AG04449 (cell line): ENCODE data around the gene USP17L18.
"Not testable (repeated sequence)": the region's sequence is repeated elsewhere in the genome, so short reads cannot be mapped to it uniquely, and the experiment has no call there.

ENCODE experiments used
- CTCF ChIA-PET: fragments of 350-600 bp; formaldehyde crosslinking; extraction: SDS; loops from one replicate; lab custom pipeline; 2021; ENCODE audit warnings: antibody characterized with exemption; lab: Yijun Ruan, JAX
- POLR2A ChIA-PET: fragments of 400-600, 350-600 bp; formaldehyde crosslinking; extraction: SDS; loops from one replicate; lab custom pipeline; 2020; ENCODE audit warnings: antibody characterized with exemption, inconsistent platforms; lab: Yijun Ruan, JAX
- DNase-seq: peaks from one replicate; pipeline ENCODE4 v3.0.0-alpha.2; 2010; ENCODE audit warnings: low read depth, low spot score
- H3K4me3 ChIP-seq: 2 replicates; pipeline ENCODE4 v1.5.1; 2011; ENCODE audit warnings: low read depth, mild to moderate bottlenecking, control low read depth, low read length

Gene USP17L18

GRCh38 chr4:9247953-9248680 lies at the start of gene USP17L18:
Gene USP17L18 (plus strand): TSS chr4:9248630. CDS start chr4:9248630, 0 bp downstream.
- CTCF ChIA-PET, POLR2A ChIA-PET, DNase-seq: not testable (repeated sequence)

DNA sequence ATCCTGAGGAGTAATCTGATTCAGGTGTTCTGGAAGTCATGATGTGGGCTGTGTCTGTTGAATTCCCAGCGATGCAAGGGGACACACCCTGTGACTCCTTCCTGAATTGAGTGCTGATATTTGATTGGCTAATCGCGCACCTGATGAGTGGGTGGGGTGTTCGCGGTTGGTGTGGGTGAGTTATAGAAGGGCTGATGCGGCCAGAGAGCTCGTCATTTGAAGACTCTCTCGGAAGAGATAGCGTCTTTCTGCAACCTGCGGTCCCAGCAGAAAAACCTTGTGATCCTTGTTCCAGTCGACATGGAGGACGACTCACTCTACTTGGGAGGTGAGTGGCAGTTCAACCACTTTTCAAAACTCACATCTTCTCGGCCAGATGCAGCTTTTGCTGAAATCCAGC lies 38.1 kb upstream of the USP17L18 start, which contains the start of gene USP17L10:
Gene USP17L10 (plus strand): TSS at position 301 of the 400 bp plus-strand sequence. CDS start 0 bp downstream, at position 301.
- CTCF ChIA-PET, POLR2A ChIA-PET, DNase-seq: not testable (repeated sequence)

More at GRCh38 chr4:9247953-9248680, at the start of gene USP17L18:
- H3K4me3 ChIP-seq: not testable (repeated sequence)

DNA sequence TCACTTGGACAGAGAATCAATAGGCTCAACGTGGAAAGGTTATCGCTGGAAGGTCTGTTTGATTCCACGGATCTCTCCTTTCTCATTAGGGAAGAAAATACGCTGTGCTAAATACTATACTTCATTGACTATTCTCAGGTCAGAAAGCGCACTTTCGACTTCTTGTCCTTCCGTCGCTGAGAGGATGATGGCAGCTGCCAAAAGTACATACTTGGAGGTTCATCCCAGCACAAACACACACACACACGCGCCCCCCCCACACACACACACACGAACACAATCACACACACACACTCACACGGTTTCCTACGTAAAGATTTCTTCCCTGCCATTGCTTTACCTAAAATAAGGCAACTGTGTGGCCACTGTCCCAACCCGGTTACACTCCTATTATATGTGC lies 33.7 kb upstream of the USP17L18 start:
- CTCF ChIA-PET: not testable (repeated sequence)

More for the DNA sequence above, 38.1 kb upstream of the USP17L18 start, which contains the start of gene USP17L10:
- H3K4me3 ChIP-seq: not testable (repeated sequence)

GRCh38 chr4:9215105-9215504 lies 33.3 kb upstream of the USP17L18 start, which contains the start of gene USP17L11:
Gene USP17L11 (plus strand): TSS chr4:9215405. CDS start chr4:9215405, 0 bp downstream.
- DNase-seq, H3K4me3 ChIP-seq, CTCF ChIA-PET, POLR2A ChIA-PET: not testable (repeated sequence)

More for the DNA sequence above, 33.7 kb upstream of the USP17L18 start:
- H3K4me3 ChIP-seq, DNase-seq, POLR2A ChIA-PET: not testable (repeated sequence)

DNA sequence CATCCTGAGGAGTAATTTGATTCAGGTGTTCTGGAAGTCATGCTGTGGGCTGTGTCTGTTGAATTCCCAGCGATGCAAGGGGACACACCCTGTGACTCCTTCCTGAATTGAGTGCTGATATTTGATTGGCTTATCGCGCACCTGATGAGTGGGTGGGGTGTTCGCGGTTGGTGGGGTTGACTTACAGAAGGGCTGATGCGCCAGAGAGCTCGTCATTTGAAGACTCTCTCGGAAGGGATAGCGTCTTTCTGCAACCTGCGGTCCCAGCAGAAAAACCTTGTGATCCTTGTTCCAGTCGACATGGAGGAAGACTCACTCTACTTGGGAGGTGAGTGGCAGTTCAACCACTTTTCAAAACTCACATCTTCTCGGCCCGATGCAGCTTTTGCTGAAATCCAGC lies 28.6 kb upstream of the USP17L18 start, which contains the start of gene USP17L12:
Gene USP17L12 (plus strand): TSS at position 301 of the 400 bp plus-strand sequence. CDS start 0 bp downstream, at position 301.
- not testable (repeated sequence) for DNase-seq

DNA sequence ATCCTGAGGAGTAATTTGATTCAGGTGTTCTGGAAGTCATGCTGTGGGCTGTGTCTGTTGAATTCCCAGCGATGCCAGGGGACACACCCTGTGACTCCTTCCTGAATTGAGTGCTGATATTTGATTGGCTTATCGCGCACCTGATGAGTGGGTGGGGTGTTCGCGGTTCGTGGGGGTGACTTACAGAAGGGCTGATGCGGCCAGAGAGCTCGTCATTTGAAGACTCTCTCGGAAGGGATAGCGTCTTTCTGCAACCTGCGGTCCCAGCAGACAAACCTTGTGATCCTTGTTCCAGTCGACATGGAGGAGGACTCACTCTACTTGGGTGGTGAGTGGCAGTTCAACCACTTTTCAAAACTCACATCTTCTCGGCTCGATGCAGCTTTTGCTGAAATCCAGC lies 23.8 kb upstream of the USP17L18 start, which contains the start of gene USP17L13:
Gene USP17L13 (plus strand): TSS at position 301 of the 400 bp plus-strand sequence. CDS start 0 bp downstream, at position 301.
- CTCF ChIA-PET, DNase-seq, POLR2A ChIA-PET, H3K4me3 ChIP-seq: not testable (repeated sequence)

More for the DNA sequence above, 28.6 kb upstream of the USP17L18 start, which contains the start of gene USP17L12:
- CTCF ChIA-PET, POLR2A ChIA-PET, H3K4me3 ChIP-seq: not testable (repeated sequence)

DNA sequence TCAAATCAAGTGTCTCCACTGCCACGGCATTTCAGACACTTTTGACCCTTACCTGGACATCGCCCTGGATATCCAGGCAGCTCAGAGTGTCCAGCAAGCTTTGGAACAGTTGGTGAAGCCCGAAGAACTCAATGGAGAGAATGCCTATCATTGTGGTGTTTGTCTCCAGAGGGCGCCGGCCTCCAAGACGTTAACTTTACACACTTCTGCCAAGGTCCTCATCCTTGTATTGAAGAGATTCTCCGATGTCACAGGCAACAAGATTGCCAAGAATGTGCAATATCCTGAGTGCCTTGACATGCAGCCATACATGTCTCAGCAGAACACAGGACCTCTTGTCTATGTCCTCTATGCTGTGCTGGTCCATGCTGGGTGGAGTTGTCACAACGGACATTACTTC lies 18.2 kb upstream of the USP17L18 start:
- POLR2A ChIA-PET, DNase-seq, H3K4me3 ChIP-seq, CTCF ChIA-PET: not testable (repeated sequence)

GRCh38 chr4:9234085-9234484 lies 14.3 kb upstream of the USP17L18 start, which contains the start of gene USP17L15:
Gene USP17L15 (plus strand): TSS chr4:9234385. CDS start chr4:9234385, 0 bp downstream.
- CTCF ChIA-PET, POLR2A ChIA-PET, H3K4me3 ChIP-seq, DNase-seq: not testable (repeated sequence)

- POLR2A ChIA-PET, CTCF ChIA-PET, DNase-seq, H3K4me3 ChIP-seq: not testable (repeated sequence)
Measured at GRCh38 chr4:9238461-9238860, 10.0 kb upstream of the USP17L18 start.

DNA sequence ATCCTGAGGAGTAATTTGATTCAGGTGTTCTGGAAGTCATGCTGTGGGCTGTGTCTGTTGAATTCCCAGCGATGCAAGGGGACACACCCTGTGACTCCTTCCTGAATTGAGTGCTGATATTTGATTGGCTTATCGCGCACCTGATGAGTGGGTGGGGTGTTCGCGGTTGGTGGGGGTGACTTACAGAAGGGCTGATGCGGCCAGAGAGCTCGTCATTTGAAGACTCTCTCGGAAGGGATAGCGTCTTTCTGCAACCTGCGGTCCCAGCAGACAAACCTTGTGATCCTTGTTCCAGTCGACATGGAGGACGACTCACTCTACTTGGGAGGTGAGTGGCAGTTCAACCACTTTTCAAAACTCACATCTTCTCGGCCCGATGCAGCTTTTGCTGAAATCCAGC lies 4.9 kb upstream of the USP17L18 start, which contains the start of gene USP17L17:
Gene USP17L17 (plus strand): TSS at position 301 of the 400 bp plus-strand sequence. CDS start 0 bp downstream, at position 301.
- H3K4me3 ChIP-seq, POLR2A ChIA-PET, DNase-seq, CTCF ChIA-PET: not testable (repeated sequence)

- CTCF ChIA-PET, DNase-seq, POLR2A ChIA-PET, H3K4me3 ChIP-seq: not testable (repeated sequence)
Measured at GRCh38 chr4:9253078-9253477, 4.6 kb downstream of the USP17L18 start, which contains the start of gene USP17L19. Gene USP17L19 (plus strand): TSS chr4:9253378. CDS start chr4:9253378, 0 bp downstream.

DNA sequence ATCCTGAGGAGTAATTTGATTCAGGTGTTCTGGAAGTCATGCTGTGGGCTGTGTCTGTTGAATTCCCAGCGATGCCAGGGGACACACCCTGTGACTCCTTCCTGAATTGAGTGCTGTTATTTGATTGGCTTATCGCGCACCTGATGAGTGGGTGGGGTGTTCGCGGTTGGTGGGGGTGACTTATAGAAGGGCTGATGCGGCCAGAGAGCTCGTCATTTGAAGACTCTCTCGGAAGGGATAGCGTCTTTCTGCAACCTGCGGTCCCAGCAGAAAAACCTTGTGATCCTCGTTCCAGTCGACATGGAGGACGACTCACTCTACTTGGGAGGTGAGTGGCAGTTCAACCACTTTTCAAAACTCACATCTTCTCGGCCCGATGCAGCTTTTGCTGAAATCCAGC lies 9.4 kb downstream of the USP17L18 start, which contains the start of gene USP17L20:
Gene USP17L20 (plus strand): TSS at position 301 of the 400 bp plus-strand sequence. CDS start 0 bp downstream, at position 301.
- POLR2A ChIA-PET, H3K4me3 ChIP-seq, CTCF ChIA-PET, DNase-seq: not testable (repeated sequence)

DNA sequence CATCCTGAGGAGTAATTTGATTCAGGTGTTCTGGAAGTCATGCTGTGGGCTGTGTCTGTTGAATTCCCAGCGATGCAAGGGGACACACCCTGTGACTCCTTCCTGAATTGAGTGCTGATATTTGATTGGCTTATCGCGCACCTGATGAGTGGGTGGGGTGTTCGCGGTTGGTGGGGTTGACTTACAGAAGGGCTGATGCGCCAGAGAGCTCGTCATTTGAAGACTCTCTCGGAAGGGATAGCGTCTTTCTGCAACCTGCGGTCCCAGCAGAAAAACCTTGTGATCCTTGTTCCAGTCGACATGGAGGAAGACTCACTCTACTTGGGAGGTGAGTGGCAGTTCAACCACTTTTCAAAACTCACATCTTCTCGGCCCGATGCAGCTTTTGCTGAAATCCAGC lies 14.1 kb downstream of the USP17L18 start, which contains the start of gene USP17L21:
Gene USP17L21 (plus strand): TSS at position 301 of the 400 bp plus-strand sequence. CDS start 0 bp downstream, at position 301.
- DNase-seq, H3K4me3 ChIP-seq, CTCF ChIA-PET, POLR2A ChIA-PET: not testable (repeated sequence)

GRCh38 chr4:9267319-9267718 lies 18.9 kb downstream of the USP17L18 start, which contains the start of gene USP17L22:
Gene USP17L22 (plus strand): TSS chr4:9267619. CDS start chr4:9267619, 0 bp downstream.
- DNase-seq, CTCF ChIA-PET, POLR2A ChIA-PET, H3K4me3 ChIP-seq: not testable (repeated sequence)

- POLR2A ChIA-PET, CTCF ChIA-PET, DNase-seq, H3K4me3 ChIP-seq: not testable (repeated sequence)
Measured at GRCh38 chr4:9271719-9272118, 23.3 kb downstream of the USP17L18 start.
